Activated CD4-positive, alpha-beta T cell treated with anti-CD3 and anti-CD28 coated beads for 36 hours (primary cell): ENCODE results near the gene GBX1. TPM values are rescaled to one million over a fixed set of nuclear protein-coding genes. Genes with fewer than 3 reads are reported as not detected.
A peak's percentile ranks its signal among the peaks of the same experiment; 100 is the strongest.

Experiments
- ATAC-seq: fragments of 200-7000 bp; cut with Tn5 transposase; one replicate; pipeline ENCODE4 v1.10.0; 2021; ENCODE audit warnings: mild to moderate bottlenecking, moderate library complexity
- CTCF ChIA-PET: fragments of 350-600 bp; sonication (Branson Sonifier 250); formaldehyde crosslinking; loops from one replicate; lab custom pipeline; 2021; ENCODE audit warnings: antibody characterized with exemption; lab: Charles Lee
- POLR2A ChIA-PET: fragments of 350-600 bp; sonication (Branson Sonifier 250); formaldehyde crosslinking; loops from one replicate; lab custom pipeline; 2021; ENCODE audit warnings: antibody characterized with exemption, inconsistent platforms; lab: Charles Lee
- DNase-seq: peaks from one replicate; pipeline ENCODE4 v3.0.0-alpha.2; 2020
- H3K27ac Mint-ChIP-seq: one replicate; pipeline ENCODE4 v1.8.0; 2021; ENCODE audit warnings: mixed read lengths
- H3K27me3 Mint-ChIP-seq: one replicate; pipeline ENCODE4 v1.8.0; 2021; ENCODE audit warnings: mixed read lengths
- H3K36me3 Mint-ChIP-seq: one replicate; pipeline ENCODE4 v1.8.0; 2021; ENCODE audit warnings: low read depth, mixed read lengths
- H3K4me1 Mint-ChIP-seq: one replicate; pipeline ENCODE4 v1.8.0; 2021; ENCODE audit warnings: mixed read lengths
- H3K4me3 Mint-ChIP-seq: one replicate; pipeline ENCODE4 v1.8.0; 2021; ENCODE audit warnings: mild to moderate bottlenecking, moderate library complexity, mixed read lengths
- H3K9me3 Mint-ChIP-seq: one replicate; pipeline ENCODE4 v1.8.0; 2021; ENCODE audit warnings: low read depth, mixed read lengths
- intact Hi-C, 2 experiments: fragments of 100-400 bp; cut with DNase I in 1 of 2; cut with micrococcal nuclease in 1 of 2; formaldehyde crosslinking; loops; one replicate each; pipeline versions ENCODE4 v1.14.2 to v1.15.1; 2022 to 2024; cut with DNase I, micrococcal nuclease
- total RNA-seq, 2 experiments: library from RNA; stranded (reverse); gene quantifications; one replicate each; pipeline ENCODE4 v1.2.3, GENCODE V29; 2021

Gene GBX1
- total RNA-seq, 2 experiments from 2014 or later = 0.16 TPM; not detected in 1

DNA sequence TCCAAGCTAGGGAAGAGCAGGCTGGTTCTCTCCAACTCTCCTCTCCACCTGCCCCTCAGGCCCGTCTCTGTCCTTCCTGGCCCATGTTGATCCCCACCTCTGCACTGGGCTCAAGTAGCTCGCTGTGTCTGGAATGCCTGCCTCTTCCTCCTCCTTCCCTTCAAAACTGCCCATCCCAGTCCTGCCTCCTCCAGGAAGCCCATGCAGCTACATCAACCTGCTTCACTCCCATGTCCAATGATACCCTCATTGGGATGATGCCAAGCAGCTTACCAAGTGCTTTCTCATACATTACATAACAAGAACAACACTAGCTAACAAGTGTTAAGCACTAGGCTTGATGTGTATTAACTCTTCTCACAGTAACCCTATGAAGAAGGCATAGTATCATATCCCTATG lies 11.3 kb upstream of the GBX1 start:
- Mint-ChIP-seq H3K9me3 (no peaks in the 10 kb centered on the region), H3K27ac (no peak overlapping the region), H3K4me3 (no peak overlapping the region), H3K4me1 (no peaks in the 10 kb centered on the region), H3K36me3 (no peaks in the 10 kb centered on the region), H3K27me3 (peaks cover 11% of the 10 kb centered on the region)
- DNase-seq (no peak), ATAC-seq (no peak)
- ChIA-PET CTCF (interaction anchor here (0.5 to 1.4 kb wide), 6 partner anchors 10 to 804 kb away, joined by 3 to 5 read pairs (median 4); partner anchors contain the start of gene GBX1), POLR2A (no interaction called here)
- intact Hi-C loops = no loop called here

DNA sequence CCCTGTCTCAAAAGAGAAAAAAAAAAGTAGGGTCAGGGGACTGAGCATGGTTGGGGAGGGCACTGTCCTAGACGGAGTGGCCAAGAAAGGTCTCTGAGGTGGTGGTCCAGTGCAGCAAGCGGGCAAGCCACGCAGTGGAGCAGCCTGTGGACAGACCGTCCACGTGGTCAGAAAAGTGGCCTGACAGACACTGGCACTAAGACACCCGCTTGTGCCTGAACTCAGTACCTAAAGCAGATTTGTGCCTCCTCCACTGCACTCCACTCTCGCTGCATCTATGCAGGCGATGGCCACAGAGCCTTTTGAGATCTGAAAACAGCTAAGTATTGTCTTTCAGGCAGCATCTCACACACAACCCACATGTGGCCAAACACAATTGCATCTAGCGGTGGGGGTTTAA lies 10.7 kb upstream of the GBX1 start:
- Mint-ChIP-seq H3K9me3 (no peaks in the 10 kb centered on the region), H3K27me3 (peaks cover 17% of the 10 kb centered on the region), H3K4me3 (no peak overlapping the region), H3K36me3 (no peaks in the 10 kb centered on the region), H3K4me1 (no peaks in the 10 kb centered on the region), H3K27ac (no peak overlapping the region)
- CTCF ChIA-PET = interaction anchor here (0.5 to 1.4 kb wide), 3 partner anchors 11 to 804 kb away, joined by 3 to 5 read pairs (median 3); partner anchors contain the start of gene GBX1
- DNase-seq = no peak
- no peak for ATAC-seq
- intact Hi-C loops = no loop called here
- POLR2A ChIA-PET = no interaction called here

DNA sequence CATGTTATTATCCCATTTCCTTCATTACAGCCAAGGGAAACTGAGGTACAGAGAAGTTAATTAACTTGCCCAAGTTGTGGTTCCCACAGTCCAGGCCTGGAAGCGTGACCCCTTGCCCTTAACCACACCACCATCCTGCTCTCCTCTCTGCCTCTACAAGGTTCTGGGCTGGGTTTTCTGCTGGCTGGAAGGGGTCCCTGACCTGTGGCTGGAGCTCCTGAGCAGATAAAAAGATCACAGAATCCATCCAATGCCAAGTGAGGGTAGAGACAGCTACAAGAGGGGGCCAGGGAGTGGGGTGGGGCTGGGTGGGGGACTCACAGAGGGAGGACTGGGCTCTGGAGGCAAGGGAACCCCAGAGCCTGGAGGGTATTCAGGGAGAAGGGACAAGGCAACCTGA lies 9.8 kb upstream of the GBX1 start:
- no peaks in the 10 kb centered on the region for H3K36me3 Mint-ChIP-seq
- POLR2A ChIA-PET = no interaction called here
- CTCF ChIA-PET = interaction anchor here (1.3 to 1.5 kb wide), 2 partner anchors 9 to 66 kb away, joined by 3 to 5 read pairs; partner anchors contain the start of gene GBX1

DNA sequence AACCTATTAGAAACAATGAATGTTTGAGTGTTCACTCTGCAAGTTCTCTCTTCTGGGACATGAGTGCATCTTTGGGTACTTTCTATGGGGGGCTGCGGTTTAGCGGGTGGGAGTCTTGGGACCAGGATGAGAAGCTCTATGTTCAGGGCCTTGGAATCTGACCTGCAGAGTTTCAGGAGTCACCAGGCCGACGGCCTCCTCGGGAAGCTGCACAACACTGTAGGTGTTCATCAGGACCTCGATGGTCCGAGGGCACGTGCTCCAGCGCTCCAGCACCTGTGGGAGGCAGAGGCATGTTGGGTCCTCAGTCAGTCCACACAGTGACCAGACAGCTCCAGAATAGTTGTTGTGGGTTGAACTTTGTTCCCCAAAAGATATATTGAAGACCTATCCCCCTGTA lies 8.9 kb upstream of the GBX1 start:
- Mint-ChIP-seq H3K36me3 (no peaks in the 10 kb centered on the region), H3K27me3 (peaks cover 28% of the 10 kb centered on the region), H3K4me3 (no peak overlapping the region), H3K9me3 (no peaks in the 10 kb centered on the region), H3K4me1 (peaks cover 3% of the 10 kb centered on the region), H3K27ac (no peak overlapping the region)
- ChIA-PET CTCF (interaction anchor here (0.6 to 2.1 kb wide), 4 partner anchors 8 to 65 kb away, joined by 3 to 6 read pairs (median 4); partner anchors contain the start of gene GBX1), POLR2A (no interaction called here)
- DNase-seq = no peak
- intact Hi-C loops = no loop called here
- ATAC-seq = no peak

More for the DNA sequence above, 9.8 kb upstream of the GBX1 start:
- Mint-ChIP-seq H3K27me3 (peaks cover 25% of the 10 kb centered on the region), H3K9me3 (no peaks in the 10 kb centered on the region), H3K27ac (no peak overlapping the region), H3K4me3 (no peak overlapping the region), H3K4me1 (peaks cover 3% of the 10 kb centered on the region)
- intact Hi-C loops = no loop called here
- DNase-seq = no peak
- no peak for ATAC-seq

DNA sequence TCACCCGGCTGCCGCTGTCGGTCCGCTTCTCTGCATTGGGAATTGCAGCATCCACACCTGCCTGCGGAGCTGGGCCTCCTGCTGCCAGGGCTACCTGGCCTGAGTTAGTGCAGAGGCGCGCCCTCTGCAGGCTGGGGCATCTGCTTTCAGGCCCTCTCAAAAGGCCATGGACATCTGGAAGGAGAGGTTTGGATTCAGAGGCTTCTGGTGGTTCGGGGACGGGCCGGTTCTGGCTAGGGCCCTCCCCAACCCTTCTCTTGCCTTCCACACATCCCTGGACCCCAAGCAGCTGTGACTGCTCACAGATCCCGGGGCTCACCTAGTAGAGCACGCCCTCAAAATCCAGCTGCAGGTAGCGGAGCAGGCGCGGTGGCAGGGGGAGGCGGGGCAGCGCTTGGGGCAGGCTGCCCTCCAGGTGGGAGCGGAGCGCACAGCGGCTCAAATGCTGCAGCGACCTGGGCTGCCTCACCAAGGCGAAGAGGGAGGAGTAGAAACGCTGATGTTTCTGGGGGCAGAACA lies 8.4 kb upstream of the GBX1 start:
- no peak for ATAC-seq

DNA sequence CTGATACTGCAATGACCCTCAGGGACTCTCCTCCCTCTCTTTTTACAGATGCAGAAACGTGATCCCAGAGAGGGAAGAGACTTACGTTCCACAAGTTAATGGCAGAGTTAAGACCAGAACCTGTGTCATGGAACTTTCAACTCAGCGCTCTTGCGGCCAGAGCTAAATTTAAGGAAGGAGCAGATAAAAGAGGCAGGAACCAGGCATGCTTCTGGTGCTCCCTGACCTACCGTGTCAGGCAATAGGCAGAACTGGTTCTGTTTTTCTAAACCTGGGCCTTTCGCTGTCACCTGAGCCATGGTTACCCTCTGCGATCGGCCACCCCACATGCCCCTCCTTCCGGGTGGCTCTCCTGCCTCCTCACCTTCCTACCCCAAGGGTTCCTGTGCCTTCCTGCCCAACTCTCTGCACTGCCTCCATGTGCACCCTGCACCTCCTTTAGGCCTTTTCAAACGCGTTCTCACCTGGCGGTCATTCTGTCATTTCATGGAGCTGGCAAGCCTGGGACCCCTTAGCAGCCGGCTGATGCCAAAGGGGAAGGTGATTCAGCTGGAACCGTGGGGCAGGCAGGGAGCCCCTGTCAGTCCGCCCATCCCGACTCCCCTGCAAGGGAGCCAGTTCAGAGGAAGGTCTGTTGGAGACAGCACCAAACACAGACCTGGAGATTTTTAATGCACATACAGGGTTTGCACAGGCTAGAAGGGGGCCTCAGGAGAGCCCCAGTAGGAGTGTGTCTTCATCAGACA lies 7.7 kb upstream of the GBX1 start:
- H3K27ac Mint-ChIP-seq = no peak overlapping the region
- no peak for ATAC-seq
- H3K9me3 Mint-ChIP-seq = no peaks in the 10 kb centered on the region
- no peaks in the 10 kb centered on the region for H3K36me3 Mint-ChIP-seq
- peaks cover 32% of the 10 kb centered on the region for H3K27me3 Mint-ChIP-seq
- CTCF ChIA-PET = interaction anchor here (0.6 to 2.1 kb wide), 4 partner anchors 9 to 55 kb away, joined by 3 to 6 read pairs (median 4); no protein-coding TSS in a partner anchor
- intact Hi-C loops = no loop called here
- no peak for DNase-seq
- no peak overlapping the region for H3K4me3 Mint-ChIP-seq
- H3K4me1 Mint-ChIP-seq = peaks cover 3% of the 10 kb centered on the region
- POLR2A ChIA-PET = no interaction called here

More for the DNA sequence above, 8.4 kb upstream of the GBX1 start:
- Mint-ChIP-seq H3K27me3 (peaks cover 34% of the 10 kb centered on the region), H3K36me3 (no peaks in the 10 kb centered on the region), H3K9me3 (no peaks in the 10 kb centered on the region), H3K4me1 (peaks cover 3% of the 10 kb centered on the region), H3K27ac (no peak overlapping the region), H3K4me3 (no peak overlapping the region)
- ChIA-PET CTCF (interaction anchor here (0.6 to 2.1 kb wide), 2 partner anchors 10 to 13 kb away, joined by 3 to 6 read pairs; no protein-coding TSS in a partner anchor), POLR2A (no interaction called here)
- intact Hi-C loops = no loop called here
- no peak for DNase-seq

DNA sequence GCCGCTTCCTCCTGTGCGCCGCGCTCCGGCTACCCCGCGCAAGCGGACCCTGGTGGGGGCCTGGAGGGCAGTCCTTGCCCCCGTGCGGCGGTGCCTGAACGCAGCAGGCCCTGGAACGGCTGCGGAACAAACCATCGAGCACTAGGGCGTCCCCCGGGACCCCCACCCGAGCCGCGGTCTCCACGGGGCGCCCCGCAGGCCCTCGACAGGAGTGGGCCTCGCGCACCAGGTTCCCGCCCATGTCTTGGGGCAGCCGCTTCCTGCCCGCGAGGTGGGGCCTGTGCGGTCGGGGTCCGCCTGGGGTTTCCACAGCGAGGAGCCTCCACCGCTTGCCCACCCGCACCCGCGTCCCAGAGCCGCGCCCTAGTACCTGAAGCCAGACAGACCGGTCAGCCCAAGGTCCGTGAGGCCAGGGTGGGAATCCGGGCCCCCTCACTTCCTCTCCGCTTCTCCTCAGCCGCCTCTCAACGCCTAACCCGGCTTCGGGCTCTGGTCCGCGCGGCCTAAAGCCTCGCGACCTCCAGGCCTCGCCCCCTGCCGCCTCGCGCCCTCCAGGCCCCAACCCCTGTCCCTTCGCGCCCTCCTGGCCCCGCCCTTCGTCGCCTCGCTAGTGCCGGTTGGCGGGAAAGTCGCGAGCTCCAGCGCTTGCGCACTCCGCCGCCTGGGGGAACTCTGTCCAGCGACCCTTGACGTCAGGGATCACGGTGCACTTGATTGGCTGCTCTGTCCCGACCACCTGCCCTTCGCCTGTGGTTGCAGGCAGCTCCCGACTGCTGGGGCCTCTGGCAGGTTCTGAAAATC lies 7.0 kb upstream of the GBX1 start:
- ChIA-PET POLR2A (no interaction called here), CTCF (interaction anchor here (0.6 to 2.1 kb wide), 4 partner anchors 9 to 54 kb away, joined by 3 to 6 read pairs (median 4); no protein-coding TSS in a partner anchor)
- DNase-seq = peak; percentile 57
- H3K27me3 Mint-ChIP-seq = peaks cover 37% of the 10 kb centered on the region
- peak; percentile 38 for ATAC-seq
- H3K4me3 Mint-ChIP-seq = no peak overlapping the region
- no peaks in the 10 kb centered on the region for H3K36me3 Mint-ChIP-seq
- H3K9me3 Mint-ChIP-seq = no peaks in the 10 kb centered on the region
- H3K4me1 Mint-ChIP-seq = peaks cover 3% of the 10 kb centered on the region
- intact Hi-C loops = loop anchor here (5.0 kb wide), 2 partner anchors 128 to 178 kb away; no protein-coding TSS in a partner anchor
- H3K27ac Mint-ChIP-seq = no peak overlapping the region

DNA sequence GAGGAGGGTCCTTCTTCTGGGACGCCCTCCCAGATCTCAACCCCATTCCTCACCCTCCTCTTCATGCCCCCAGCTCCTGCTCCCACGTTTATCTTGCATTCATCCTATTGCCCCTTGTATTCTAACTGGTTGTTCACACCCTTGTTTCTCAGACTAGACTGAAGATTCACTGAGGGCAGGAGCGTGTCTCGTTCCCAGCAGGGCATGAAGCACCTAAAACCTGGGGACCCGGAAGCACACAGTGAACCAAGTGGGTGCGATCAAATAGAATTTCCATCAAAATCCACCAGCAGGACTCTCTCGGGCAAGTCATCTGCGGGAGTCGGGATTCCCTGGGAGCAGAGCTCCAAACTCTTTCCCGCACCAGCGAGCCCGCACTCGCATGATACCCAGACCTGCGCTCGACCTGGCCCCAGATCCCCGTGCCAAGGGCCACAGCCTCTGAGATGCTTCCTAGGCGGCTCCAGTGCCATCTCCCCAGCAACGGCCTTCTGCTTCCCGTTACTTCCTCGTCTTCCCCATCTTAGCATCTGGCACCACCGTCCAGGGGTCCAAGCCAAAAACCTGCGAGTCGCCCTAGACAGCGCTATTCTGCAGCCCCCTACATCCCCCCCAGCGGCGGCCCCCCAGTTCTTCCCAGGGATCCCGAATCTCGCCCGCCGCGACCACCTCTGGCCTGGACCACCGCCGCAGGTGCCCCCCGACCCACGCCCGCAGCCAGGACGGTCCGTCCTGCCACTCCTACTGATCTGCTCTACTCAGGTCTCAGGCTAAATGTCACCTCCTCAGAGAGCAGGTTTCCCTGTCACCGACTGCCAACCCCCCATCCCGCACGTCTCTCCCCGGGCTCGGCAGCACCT lies 6.1 kb upstream of the GBX1 start:
- DNase-seq (no peak), ATAC-seq (no peak)
- CTCF ChIA-PET = interaction anchor here (0.6 kb wide), 1 partner anchor 27 kb away, joined by 4 read pairs; no protein-coding TSS in a partner anchor
- Mint-ChIP-seq H3K27ac (no peak overlapping the region), H3K4me1 (peaks cover 4% of the 10 kb centered on the region), H3K36me3 (no peaks in the 10 kb centered on the region), H3K4me3 (no peak overlapping the region), H3K27me3 (peaks cover 44% of the 10 kb centered on the region), H3K9me3 (no peaks in the 10 kb centered on the region)
- intact Hi-C loops = loop anchor here (5.0 kb wide), 2 partner anchors 129 to 179 kb away; no protein-coding TSS in a partner anchor
- POLR2A ChIA-PET = no interaction called here

DNA sequence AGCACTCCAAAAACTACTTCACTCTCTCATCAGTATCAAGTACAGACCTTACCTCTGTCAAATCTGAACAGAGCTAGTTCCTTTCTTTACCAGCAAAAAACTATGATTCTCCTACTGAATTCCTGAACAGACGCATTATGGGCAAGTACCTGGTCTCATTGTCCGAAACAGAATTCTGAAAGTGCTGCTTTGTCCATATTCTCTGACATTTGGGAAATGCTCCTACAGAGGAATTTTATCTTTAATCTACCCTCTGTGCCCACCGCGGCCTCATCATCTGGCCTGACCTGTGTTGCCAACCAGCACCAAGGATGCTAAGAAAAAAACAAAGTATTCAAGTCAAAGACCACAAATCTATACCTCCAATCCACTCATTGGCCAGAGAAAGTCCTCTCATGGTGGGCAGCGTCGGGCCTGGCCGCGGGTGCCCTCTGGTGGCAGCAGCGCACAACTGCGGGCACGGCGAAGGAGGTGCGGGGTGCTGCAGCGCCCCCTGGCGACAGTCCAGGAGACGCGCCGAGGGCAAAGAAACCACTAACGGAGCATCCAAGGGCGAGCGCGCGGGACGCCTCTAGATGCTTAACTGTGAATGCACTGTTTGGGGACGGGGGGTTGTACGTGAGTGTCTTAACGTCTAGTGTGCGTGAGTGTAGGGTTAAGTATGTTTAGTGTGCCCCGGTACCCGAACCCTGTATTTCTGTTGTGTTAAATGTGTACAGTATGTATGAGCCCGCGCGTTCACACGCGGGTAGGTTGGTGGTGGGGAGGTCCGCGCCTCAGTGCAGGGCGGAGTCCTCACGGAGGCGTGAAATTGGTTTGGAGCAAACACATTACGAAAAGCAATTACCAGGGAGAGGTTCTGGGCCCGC lies 5.0 kb upstream of the GBX1 start:
- peak; percentile 74 for ATAC-seq
- ChIA-PET POLR2A (no interaction called here), CTCF (interaction anchor here (0.6 to 1.0 kb wide), 8 partner anchors 8 to 240 kb away, joined by 3 to 9 read pairs (median 3); no protein-coding TSS in a partner anchor)
- peak; percentile 90 for DNase-seq
- H3K4me1 Mint-ChIP-seq = peaks cover 8% of the 10 kb centered on the region
- no peaks in the 10 kb centered on the region for H3K9me3 Mint-ChIP-seq
- H3K4me3 Mint-ChIP-seq = no peak overlapping the region
- no peak overlapping the region for H3K27ac Mint-ChIP-seq
- intact Hi-C loops = loop anchor here (1.0 to 5.0 kb wide), 5 partner anchors 48 to 180 kb away; no protein-coding TSS in a partner anchor
- no peaks in the 10 kb centered on the region for H3K36me3 Mint-ChIP-seq
- H3K27me3 Mint-ChIP-seq = peaks cover 48% of the 10 kb centered on the region

DNA sequence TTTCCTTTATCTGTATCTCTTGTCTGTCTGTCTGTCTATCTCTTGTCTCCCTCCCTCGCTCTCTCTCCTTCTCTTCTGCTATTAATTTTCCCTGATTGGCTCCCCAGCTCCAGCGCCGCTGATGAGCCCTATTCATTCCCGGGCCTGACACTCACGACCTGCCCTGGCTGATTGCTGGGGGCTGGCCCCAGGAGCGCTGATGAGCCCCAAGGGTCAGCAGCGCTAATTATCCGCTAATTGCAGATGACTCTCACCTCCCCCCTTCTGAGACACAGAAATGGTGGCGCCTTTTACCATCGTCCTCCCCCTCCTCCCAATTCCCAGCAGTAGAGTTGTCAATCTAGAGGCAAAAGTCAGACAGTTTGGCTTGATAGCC lies 1.3 kb upstream of the GBX1 start:
- DNase-seq (no peak), ATAC-seq (no peak)
- H3K36me3 Mint-ChIP-seq = no peaks in the 10 kb centered on the region
- H3K9me3 Mint-ChIP-seq = no peaks in the 10 kb centered on the region
- H3K27me3 Mint-ChIP-seq = peaks cover 47% of the 10 kb centered on the region
- H3K4me3 Mint-ChIP-seq = no peak overlapping the region
- ChIA-PET POLR2A (no interaction called here), CTCF (interaction anchor here (0.7 to 2.0 kb wide), 9 partner anchors 10 to 175 kb away, joined by 3 to 8 read pairs (median 4); no protein-coding TSS in a partner anchor)
- peaks cover 9% of the 10 kb centered on the region for H3K4me1 Mint-ChIP-seq
- intact Hi-C loops = loop anchor here in 1 of 2 experiments (1.0 kb wide), 1 partner anchor 44 kb away; no protein-coding TSS in a partner anchor
- no peak overlapping the region for H3K27ac Mint-ChIP-seq
